A673 (cell line): ENCODE results near the gene MAMDC4.

ENCODE experiments used
- EZH2 ChIP-seq: fragments of 200-600 bp; sonication (generic); IDR thresholded peaks from 2 replicates; pipeline ENCODE4 v1.6.1; 2017; ENCODE audit warnings: borderline replicate concordance, low read depth, mild to moderate bottlenecking, mixed read lengths, antibody characterized with exemption, low read length; ENCODE audit not compliant: poor library complexity, severe bottlenecking
- TF ChIP-seq, protein P1 (sequence below): fragments of 300-800, 200-600 bp; sonication (generic); conservative IDR thresholded peaks from 2 replicates; pipeline ENCODE4 v1.5.1; 2017; ENCODE audit warnings: low read depth, mild to moderate bottlenecking, antibody characterized with exemption, low read length, moderate library complexity, mixed read lengths

GRCh38 chr9:136907011-136907914 is 55.1 kb downstream of the MAMDC4 start:
- no peak for TF ChIP-seq EZH2
- TF ChIP-seq, protein P1, sequence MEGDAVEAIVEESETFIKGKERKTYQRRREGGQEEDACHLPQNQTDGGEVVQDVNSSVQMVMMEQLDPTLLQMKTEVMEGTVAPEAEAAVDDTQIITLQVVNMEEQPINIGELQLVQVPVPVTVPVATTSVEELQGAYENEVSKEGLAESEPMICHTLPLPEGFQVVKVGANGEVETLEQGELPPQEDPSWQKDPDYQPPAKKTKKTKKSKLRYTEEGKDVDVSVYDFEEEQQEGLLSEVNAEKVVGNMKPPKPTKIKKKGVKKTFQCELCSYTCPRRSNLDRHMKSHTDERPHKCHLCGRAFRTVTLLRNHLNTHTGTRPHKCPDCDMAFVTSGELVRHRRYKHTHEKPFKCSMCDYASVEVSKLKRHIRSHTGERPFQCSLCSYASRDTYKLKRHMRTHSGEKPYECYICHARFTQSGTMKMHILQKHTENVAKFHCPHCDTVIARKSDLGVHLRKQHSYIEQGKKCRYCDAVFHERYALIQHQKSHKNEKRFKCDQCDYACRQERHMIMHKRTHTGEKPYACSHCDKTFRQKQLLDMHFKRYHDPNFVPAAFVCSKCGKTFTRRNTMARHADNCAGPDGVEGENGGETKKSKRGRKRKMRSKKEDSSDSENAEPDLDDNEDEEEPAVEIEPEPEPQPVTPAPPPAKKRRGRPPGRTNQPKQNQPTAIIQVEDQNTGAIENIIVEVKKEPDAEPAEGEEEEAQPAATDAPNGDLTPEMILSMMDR: no peak
